Vagina (tissue), 2 donors: Measurements from ENCODE around the gene AP4E1. TPM values are rescaled to one million over a fixed set of nuclear protein-coding genes. Genes with fewer than 3 reads are reported as not detected.

Experiments
- DNase-seq, 2 donors: peaks; one replicate each; pipeline ENCODE4 v3.0.0-alpha.2; 2017; ENCODE audit errors: extremely low spot score in 2 of 2
- H3K27ac ChIP-seq: fragments of 200-600 bp; sonication (generic); one replicate; pipeline ENCODE4 v1.5.1; 2019
- H3K27me3 ChIP-seq: fragments of 200-600 bp; sonication (generic); one replicate; pipeline ENCODE4 v1.5.1; 2019
- H3K36me3 ChIP-seq, 2 donors: fragments of 200-600 bp; sonication (generic); one replicate each; pipeline ENCODE4 v1.5.1; 2017 to 2019
- H3K4me1 ChIP-seq: fragments of 200-600 bp; sonication (generic); one replicate; pipeline ENCODE4 v1.5.1; 2019
- H3K4me3 ChIP-seq, 2 donors: fragments of 200-600 bp; sonication (generic); 1 replicate in 1 of 2; 2 replicates in 1 of 2; pipeline ENCODE4 v1.5.1; 2016 to 2019
- H3K9me3 ChIP-seq: fragments of 200-600 bp; sonication (generic); one replicate; pipeline ENCODE4 v1.5.1; 2019
- CTCF ChIP-seq, 3 experiments: fragments of 450-650 bp in 2 of 3; fragments of 200-600 bp in 1 of 3; sonication (generic) in 1 of 3; IDR thresholded peaks; one replicate each; pipeline ENCODE4 v1.5.1; 2017 to 2019; ENCODE audit warnings: antibody characterized with exemption in 3 of 3, mild to moderate bottlenecking in 2 of 3, moderate library complexity in 2 of 3
- POLR2A ChIP-seq, 2 donors: fragments of 450-650 bp; IDR thresholded peaks; one replicate each; pipeline ENCODE4 v1.6.1; 2017; ENCODE audit warnings: antibody characterized with exemption in 2 of 2, mild to moderate bottlenecking in 2 of 2, moderate library complexity in 2 of 2
- POLR2AphosphoS5 ChIP-seq, 2 donors: sonication (generic); formaldehyde crosslinking; IDR thresholded peaks; one replicate each; pipeline ENCODE4 v1.9.0; 2017; ENCODE audit warnings: antibody characterized with exemption in 2 of 2, mild to moderate bottlenecking in 2 of 2, low read depth in 1 of 2; ENCODE audit not compliant: insufficient read depth in 1 of 2
- intact Hi-C: fragments of 100-400 bp; cut with DNase I; formaldehyde crosslinking; loops from one replicate; pipeline ENCODE4 v1.15.1; 2023
- total RNA-seq: library from RNA; depleted of rRNA; stranded (reverse); fragments of >200 nt; gene quantifications from one replicate; pipeline ENCODE4 v1.2.3, GENCODE V29; 2016

The AP4E1 gene
- total RNA-seq, 1 donor from 2014 or later = 7.4 TPM

- TF ChIP-seq POLR2A (IDR thresholded peaks at IDR 0.05) = no peak
- no peak for TF ChIP-seq POLR2AphosphoS5 (IDR thresholded peaks at IDR 0.05; ENCODE audit: insufficient read depth in 1 of 2, low read depth in 1 of 2)
- no peak for TF ChIP-seq CTCF (IDR thresholded peaks at IDR 0.05)
- no peak for DNase-seq
- intact Hi-C loops = no loop called here
- H3K27ac ChIP-seq = no peak overlapping the region
- no peaks in the 10 kb centered on the region for H3K27me3 ChIP-seq
- H3K4me1 ChIP-seq = peaks cover 34% of the 10 kb centered on the region
- no peaks in the 10 kb centered on the region for H3K9me3 ChIP-seq
- H3K36me3 ChIP-seq = no peaks in the 10 kb centered on the region
- no peak overlapping the region for H3K4me3 ChIP-seq
Measured at GRCh38 chr15:51049081-51049480, 140.6 kb downstream of the AP4E1 start.

- TF ChIP-seq CTCF (IDR thresholded peaks at IDR 0.05) (no peak), POLR2A (IDR thresholded peaks at IDR 0.05) (no peak), POLR2AphosphoS5 (IDR thresholded peaks at IDR 0.05; ENCODE audit: insufficient read depth in 1 of 2, low read depth in 1 of 2) (no peak)
- no peak overlapping the region for H3K27ac ChIP-seq
- no peak overlapping the region for H3K4me3 ChIP-seq
- peaks cover 0 to 4% of the 10 kb centered on the region in 2 donors for H3K36me3 ChIP-seq
- intact Hi-C loops = no loop called here
- H3K4me1 ChIP-seq = peaks cover 27% of the 10 kb centered on the region
- DNase-seq = no peak
- H3K27me3 ChIP-seq = no peaks in the 10 kb centered on the region
- no peaks in the 10 kb centered on the region for H3K9me3 ChIP-seq
Measured at GRCh38 chr15:51051776-51052175, 143.3 kb downstream of the AP4E1 start.

GRCh38 chr15:51053571-51053970 lies 145.1 kb downstream of the AP4E1 start:
- H3K4me1 ChIP-seq = peaks cover 13% of the 10 kb centered on the region
- peaks cover 0 to 15% of the 10 kb centered on the region in 2 donors for H3K36me3 ChIP-seq
- H3K27me3 ChIP-seq = no peaks in the 10 kb centered on the region
- TF ChIP-seq POLR2A (IDR thresholded peaks at IDR 0.05) (no peak), POLR2AphosphoS5 (IDR thresholded peaks at IDR 0.05; ENCODE audit: insufficient read depth in 1 of 2, low read depth in 1 of 2) (no peak), CTCF (IDR thresholded peaks at IDR 0.05) (no peak)
- no peak overlapping the region for H3K4me3 ChIP-seq
- no peak overlapping the region for H3K27ac ChIP-seq
- H3K9me3 ChIP-seq = no peaks in the 10 kb centered on the region
- intact Hi-C loops = no loop called here
- no peak for DNase-seq

- intact Hi-C loops = no loop called here
- no peak for DNase-seq
- no peaks in the 10 kb centered on the region for H3K9me3 ChIP-seq
- no peak overlapping the region for H3K27ac ChIP-seq
- peaks cover 13% of the 10 kb centered on the region for H3K4me1 ChIP-seq
- TF ChIP-seq POLR2A (IDR thresholded peaks at IDR 0.05) = no peak
- no peak for TF ChIP-seq CTCF (IDR thresholded peaks at IDR 0.05)
- TF ChIP-seq POLR2AphosphoS5 (IDR thresholded peaks at IDR 0.05; ENCODE audit: insufficient read depth in 1 of 2, low read depth in 1 of 2) = no peak
- no peak overlapping the region for H3K4me3 ChIP-seq
- H3K36me3 ChIP-seq = peaks cover 0 to 15% of the 10 kb centered on the region in 2 donors
- no peaks in the 10 kb centered on the region for H3K27me3 ChIP-seq
Measured at GRCh38 chr15:51054535-51054934, 146.1 kb downstream of the AP4E1 start.

Other genes with a start within 250 kb of the AP4E1 start
- gene TRPM7, start 221.9 kb upstream of the AP4E1 start, total RNA-seq = 53.3 TPM
- gene SPPL2A, start 143.0 kb upstream of the AP4E1 start, total RNA-seq = 147 TPM
- gene TNFAIP8L3, start 186.2 kb downstream of the AP4E1 start, total RNA-seq = 21.9 TPM